Small intestine (tissue), 7 donors: ENCODE results near the gene CCT7. TPM values are rescaled to one million over a fixed set of nuclear protein-coding genes. Genes with fewer than 3 reads are reported as not detected.

Experiments
- DNase-seq, 2 donors: peaks; one replicate each; pipeline versions ENCODE4 v3.0.0 to v3.0.0-alpha.2; 2013
- FAIRE-seq: peaks from 2 replicates; lab custom pipeline; 2012; peaks lifted over from hg19 to GRCh38; lab: Jason Lieb, UNC
- H3K27ac ChIP-seq, 3 donors: one replicate each; pipeline ENCODE4 v1.5.1; 2013; ENCODE audit warnings: low read length in 2 of 3, mild to moderate bottlenecking in 2 of 3, control low read depth in 1 of 3, inconsistent platforms in 1 of 3, low read depth in 1 of 3, moderate library complexity in 1 of 3
- H3K27me3 ChIP-seq, 3 donors: one replicate each; pipeline ENCODE4 v1.6.1; 2013; ENCODE audit warnings: low read length in 3 of 3, inconsistent platforms in 1 of 3; ENCODE audit not compliant: control insufficient read depth in 3 of 3, insufficient read depth in 3 of 3
- H3K36me3 ChIP-seq, 3 donors: one replicate each; pipeline ENCODE4 v1.6.1; 2013; ENCODE audit warnings: low read length in 3 of 3, inconsistent platforms in 1 of 3, low read depth in 1 of 3, mild to moderate bottlenecking in 1 of 3, moderate library complexity in 1 of 3; ENCODE audit not compliant: control insufficient read depth in 3 of 3, insufficient read depth in 2 of 3
- H3K4me1 ChIP-seq, 3 donors: one replicate each; pipeline ENCODE4 v1.6.1; 2013; ENCODE audit warnings: low read length in 2 of 3, inconsistent platforms in 1 of 3, low read depth in 1 of 3, mild to moderate bottlenecking in 1 of 3, moderate library complexity in 1 of 3; ENCODE audit not compliant: control insufficient read depth in 3 of 3, insufficient read depth in 2 of 3
- H3K4me3 ChIP-seq, 3 donors: one replicate each; pipeline ENCODE4 v1.5.1; 2013; ENCODE audit warnings: low read length in 3 of 3, control low read depth in 1 of 3, inconsistent platforms in 1 of 3, low read depth in 1 of 3, mild to moderate bottlenecking in 1 of 3, moderate library complexity in 1 of 3
- H3K9me3 ChIP-seq, 2 donors: one replicate each; pipeline ENCODE4 v1.6.1; 2013; ENCODE audit warnings: low read depth in 1 of 2, low read length in 1 of 2; ENCODE audit not compliant: control insufficient read depth in 2 of 2, insufficient read depth in 1 of 2
- WGBS, 3 donors: extraction: QIAGEN DNeasy Blood & Tissue Kit; methylation state at CpG; one replicate each; pipeline ENCODE4 v1.1.7; 2013; 5-methylcytosine and 5-hydroxymethylcytosine counted together
- polyA plus RNA-seq, 4 donors: library from polyadenylated mRNA; stranded (reverse) in 3 of 4; unstranded in 1 of 4; fragments of 200-250 nt in 3 of 4; fragments of 120-200 nt in 1 of 4; gene quantifications; one replicate each; pipeline versions ENCODE4 v1.2.1 to v1.2.3, GENCODE V29; 2013
- donor health status: healthy with polysubstance abuse.
- donor health status: control.
- donor health status: control.
- donor health status: Bipolar disorder and iron deficiency.
- donor health status: healthy.

Gene CCT7
- polyA plus RNA-seq, 4 donors = 120 to 196 (median 143) TPM

DNA sequence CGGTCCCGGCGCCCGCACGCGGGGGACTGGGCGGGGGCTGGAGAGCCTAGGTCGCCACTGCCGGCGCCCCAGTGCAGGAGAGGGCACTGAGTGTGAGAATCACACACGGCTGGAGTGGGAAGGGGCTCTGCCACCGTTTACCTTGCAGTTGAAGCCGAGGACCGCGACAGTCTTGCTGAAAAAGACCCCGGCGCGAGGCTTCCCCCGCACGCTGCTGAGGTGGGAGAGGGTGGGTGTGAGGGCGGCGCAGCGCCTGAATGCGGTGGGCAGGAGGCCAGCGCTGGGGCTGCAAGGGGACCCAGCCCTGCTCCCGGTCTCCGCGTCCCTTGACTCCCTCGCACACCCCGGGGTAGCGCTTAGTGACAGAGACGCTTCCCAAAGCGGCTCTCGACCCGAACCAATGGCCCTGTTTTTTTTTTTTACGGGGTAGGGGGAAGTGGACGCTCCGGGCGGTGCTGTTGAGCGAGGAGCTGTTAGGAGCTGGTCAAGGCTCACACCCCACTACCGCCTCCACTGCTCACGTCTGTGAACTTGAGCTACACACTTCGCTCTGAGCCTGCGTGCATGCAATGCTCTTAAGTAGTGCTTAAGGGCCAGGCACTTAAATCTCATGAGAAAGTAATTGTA lies 30.9 kb upstream of the CCT7 start:
- Histone ChIP-seq H3K4me1 (peaks cover 0 to 3% (median 2%) of the 10 kb centered on the region in 3 donors), H3K9me3 (no peaks in the 10 kb centered on the region), H3K4me3 (peak overlapping the region in 1 of 3 donors; percentile 5), H3K27me3 (peaks cover 9 to 36% (median 25%) of the 10 kb centered on the region in 3 donors), H3K36me3 (no peaks in the 10 kb centered on the region), H3K27ac (no peak overlapping the region)
- WGBS, 3 donors = 2 to 9% (median 4%) methylated on average over 43 to 44 of the region's 44 CpGs
- DNase-seq (peak in 1 of 2 donors; percentile 39), FAIRE-seq (no peak)

DNA sequence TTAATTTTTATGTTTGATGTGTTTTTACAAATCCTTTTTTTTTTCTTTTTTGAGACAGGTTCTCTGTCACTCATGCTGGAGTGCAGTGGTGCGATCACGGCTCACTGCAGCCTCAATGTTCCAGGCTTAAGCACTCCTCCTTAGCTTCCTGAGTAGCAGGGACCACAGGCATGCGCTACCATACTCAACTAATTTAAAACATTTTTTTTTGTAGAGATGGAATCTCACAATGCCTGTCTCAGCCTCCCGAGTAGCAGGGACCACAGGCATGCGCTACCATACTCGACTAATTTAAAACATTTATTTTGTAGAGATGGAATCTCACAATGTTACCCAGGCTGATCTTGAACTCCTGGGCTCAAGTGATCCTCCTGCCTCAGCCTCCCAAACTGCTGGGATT lies 28.5 kb upstream of the CCT7 start:
- FAIRE-seq (no peak), DNase-seq (no peak)
- H3K27me3 ChIP-seq = peaks cover 9 to 34% (median 25%) of the 10 kb centered on the region in 3 donors
- 85 to 93% (median 92%) methylated on average over 6 of the region's 6 CpGs for WGBS, 3 donors
- H3K9me3 ChIP-seq = no peaks in the 10 kb centered on the region
- H3K36me3 ChIP-seq = no peaks in the 10 kb centered on the region
- no peak overlapping the region for H3K4me3 ChIP-seq
- no peak overlapping the region for H3K27ac ChIP-seq
- peaks cover 0 to 3% (median 2%) of the 10 kb centered on the region in 3 donors for H3K4me1 ChIP-seq

DNA sequence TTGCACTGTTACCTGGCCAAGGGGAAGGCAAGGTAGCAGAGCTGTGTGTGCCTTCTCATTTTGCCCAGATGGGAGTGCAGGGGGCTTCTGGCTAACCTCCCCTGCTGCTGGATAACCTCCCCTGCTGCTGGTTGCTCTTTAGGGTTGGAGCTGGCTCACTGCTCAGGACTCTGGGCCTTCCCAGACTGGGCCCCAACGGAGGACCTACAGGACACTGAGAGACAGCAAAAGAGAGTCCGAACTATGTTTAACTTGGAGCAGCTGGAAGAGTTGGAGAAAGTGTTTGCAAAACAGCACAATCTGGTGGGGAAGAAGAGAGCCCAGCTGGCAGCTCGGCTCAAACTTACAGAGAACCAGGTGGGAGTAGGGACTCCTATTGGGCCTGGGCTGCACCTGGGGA lies 25.9 kb upstream of the CCT7 start:
- Histone ChIP-seq H3K27me3 (peaks cover 0 to 19% (median 14%) of the 10 kb centered on the region in 3 donors), H3K9me3 (no peaks in the 10 kb centered on the region), H3K4me3 (no peak overlapping the region), H3K27ac (no peak overlapping the region), H3K4me1 (peaks cover 0 to 4% (median 0%) of the 10 kb centered on the region in 3 donors), H3K36me3 (no peaks in the 10 kb centered on the region)
- WGBS, 3 donors = 70 to 87% (median 84%) methylated on average over 3 of the region's 3 CpGs
- DNase-seq (no peak), FAIRE-seq (no peak)

DNA sequence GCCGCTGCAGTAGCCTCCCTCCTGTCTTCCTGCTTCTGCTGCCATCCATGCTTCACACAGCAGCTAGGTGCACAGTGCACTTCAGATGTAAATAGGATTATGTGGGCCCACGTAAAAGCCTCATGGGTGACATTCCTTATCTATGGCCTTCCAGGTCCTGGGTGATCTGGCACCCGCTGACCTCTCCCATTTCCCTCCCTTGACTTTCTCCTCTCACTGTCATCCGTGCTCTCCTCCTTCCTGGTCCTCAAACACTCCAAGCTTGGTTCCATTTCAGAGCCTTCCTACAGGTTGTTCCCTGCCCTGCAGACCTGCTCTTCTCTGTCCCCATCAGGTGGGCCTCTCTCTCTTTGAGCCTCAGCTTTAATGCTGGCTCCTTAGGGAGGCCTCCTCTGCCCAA lies 24.1 kb upstream of the CCT7 start:
- peaks cover 0 to 7% (median 4%) of the 10 kb centered on the region in 3 donors for H3K27me3 ChIP-seq
- H3K36me3 ChIP-seq = no peaks in the 10 kb centered on the region
- FAIRE-seq = no peak
- H3K9me3 ChIP-seq = no peaks in the 10 kb centered on the region
- WGBS, 3 donors = 75 to 78% (median 78%) methylated on average over 4 of the region's 4 CpGs
- peaks cover 0 to 5% (median 0%) of the 10 kb centered on the region in 3 donors for H3K4me1 ChIP-seq
- H3K4me3 ChIP-seq = no peak overlapping the region
- no peak for DNase-seq
- no peak overlapping the region for H3K27ac ChIP-seq

DNA sequence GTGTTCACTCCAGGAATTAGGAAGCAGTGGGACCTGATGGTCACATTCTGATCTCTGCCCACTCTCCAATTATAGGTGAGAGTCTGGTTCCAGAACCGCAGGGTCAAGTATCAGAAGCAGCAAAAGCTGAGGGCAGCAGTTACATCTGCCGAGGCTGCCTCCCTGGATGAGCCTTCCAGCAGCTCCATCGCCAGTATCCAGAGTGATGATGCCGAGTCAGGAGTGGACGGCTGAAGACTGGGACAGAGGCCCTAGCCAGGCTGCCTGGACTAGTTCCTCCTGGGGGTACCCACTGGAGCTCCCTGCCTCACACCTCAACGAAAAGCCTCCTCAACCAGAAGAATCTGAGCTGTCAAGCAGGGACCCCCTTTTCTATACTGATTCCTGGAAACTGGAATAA lies 23.4 kb upstream of the CCT7 start:
- H3K27ac ChIP-seq = no peak overlapping the region
- no peak overlapping the region for H3K4me3 ChIP-seq
- DNase-seq (no peak), FAIRE-seq (no peak)
- 85 to 89% (median 88%) methylated on average over 6 of the region's 6 CpGs for WGBS, 3 donors
- peaks cover 0 to 9% (median 3%) of the 10 kb centered on the region in 3 donors for H3K4me1 ChIP-seq
- no peaks in the 10 kb centered on the region for H3K36me3 ChIP-seq
- peaks cover 0 to 4% (median 2%) of the 10 kb centered on the region in 3 donors for H3K27me3 ChIP-seq
- no peaks in the 10 kb centered on the region for H3K9me3 ChIP-seq

DNA sequence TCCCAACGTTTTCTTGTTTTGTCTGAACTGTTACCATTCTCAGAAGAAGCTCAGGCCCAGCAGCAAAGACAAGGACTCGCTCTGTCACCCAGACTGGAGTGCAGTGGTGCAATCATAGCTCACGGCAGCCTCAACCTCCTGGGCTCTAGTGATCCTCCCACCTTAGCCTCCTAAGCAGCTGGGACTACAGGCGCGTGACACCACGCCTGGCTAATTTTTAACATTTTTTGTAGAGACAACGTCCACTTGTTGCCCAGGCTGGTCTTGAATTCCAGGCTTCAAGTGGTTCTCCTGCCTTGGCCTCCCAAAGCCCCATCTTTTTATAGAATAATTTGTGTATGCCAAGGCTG lies 22.0 kb upstream of the CCT7 start:
- Histone ChIP-seq H3K9me3 (no peaks in the 10 kb centered on the region), H3K4me1 (peaks cover 0 to 9% (median 3%) of the 10 kb centered on the region in 3 donors), H3K27ac (no peak overlapping the region), H3K36me3 (no peaks in the 10 kb centered on the region), H3K4me3 (no peak overlapping the region), H3K27me3 (peaks cover 0 to 2% (median 0%) of the 10 kb centered on the region in 3 donors)
- no peak for FAIRE-seq
- 70 to 75% (median 72%) methylated on average over 7 of the region's 7 CpGs for WGBS, 3 donors
- no peak for DNase-seq

DNA sequence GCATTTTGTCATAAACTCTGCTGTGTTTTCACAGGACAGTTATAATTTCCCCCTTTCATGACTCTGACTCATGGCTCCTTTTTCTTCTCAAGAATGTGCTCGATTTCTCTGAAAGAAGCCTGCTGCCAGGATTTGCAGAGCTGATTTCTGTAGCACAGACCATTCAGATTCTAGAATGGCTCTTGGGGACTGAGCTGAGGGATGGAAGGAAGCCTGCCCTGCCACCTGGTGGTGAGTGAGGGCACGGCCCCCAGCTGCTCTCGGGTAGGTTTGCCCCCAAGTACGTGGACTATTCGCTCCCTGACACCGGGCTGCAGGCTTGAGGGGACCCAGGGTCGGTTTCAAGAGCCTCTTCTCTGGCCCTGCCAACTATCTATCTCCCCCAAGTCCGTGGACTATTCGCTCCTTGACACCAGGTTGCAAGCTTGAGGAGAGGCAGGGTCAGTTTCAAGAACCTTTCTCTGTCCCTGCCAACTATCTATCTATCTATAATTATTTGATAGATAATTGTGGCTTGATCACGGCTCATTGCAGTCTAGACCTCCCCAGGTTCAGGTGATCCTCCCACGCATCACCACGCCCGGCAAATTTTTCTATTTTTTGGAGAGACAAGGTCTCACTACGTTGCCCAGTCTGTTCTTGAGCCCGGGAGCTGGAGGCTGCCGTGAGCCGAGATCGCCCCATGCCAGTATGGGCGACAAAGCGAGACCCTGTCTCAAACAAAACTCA lies 21.5 kb upstream of the CCT7 start:
- Histone ChIP-seq H3K27me3 (no peaks in the 10 kb centered on the region), H3K27ac (no peak overlapping the region), H3K4me1 (peaks cover 0 to 9% (median 3%) of the 10 kb centered on the region in 3 donors), H3K36me3 (no peaks in the 10 kb centered on the region), H3K9me3 (no peaks in the 10 kb centered on the region), H3K4me3 (no peak overlapping the region)
- FAIRE-seq (no peak), DNase-seq (peak; percentile 65 to 83)
- WGBS, 3 donors = 44 to 52% (median 50%) methylated on average over 20 of the region's 20 CpGs

DNA sequence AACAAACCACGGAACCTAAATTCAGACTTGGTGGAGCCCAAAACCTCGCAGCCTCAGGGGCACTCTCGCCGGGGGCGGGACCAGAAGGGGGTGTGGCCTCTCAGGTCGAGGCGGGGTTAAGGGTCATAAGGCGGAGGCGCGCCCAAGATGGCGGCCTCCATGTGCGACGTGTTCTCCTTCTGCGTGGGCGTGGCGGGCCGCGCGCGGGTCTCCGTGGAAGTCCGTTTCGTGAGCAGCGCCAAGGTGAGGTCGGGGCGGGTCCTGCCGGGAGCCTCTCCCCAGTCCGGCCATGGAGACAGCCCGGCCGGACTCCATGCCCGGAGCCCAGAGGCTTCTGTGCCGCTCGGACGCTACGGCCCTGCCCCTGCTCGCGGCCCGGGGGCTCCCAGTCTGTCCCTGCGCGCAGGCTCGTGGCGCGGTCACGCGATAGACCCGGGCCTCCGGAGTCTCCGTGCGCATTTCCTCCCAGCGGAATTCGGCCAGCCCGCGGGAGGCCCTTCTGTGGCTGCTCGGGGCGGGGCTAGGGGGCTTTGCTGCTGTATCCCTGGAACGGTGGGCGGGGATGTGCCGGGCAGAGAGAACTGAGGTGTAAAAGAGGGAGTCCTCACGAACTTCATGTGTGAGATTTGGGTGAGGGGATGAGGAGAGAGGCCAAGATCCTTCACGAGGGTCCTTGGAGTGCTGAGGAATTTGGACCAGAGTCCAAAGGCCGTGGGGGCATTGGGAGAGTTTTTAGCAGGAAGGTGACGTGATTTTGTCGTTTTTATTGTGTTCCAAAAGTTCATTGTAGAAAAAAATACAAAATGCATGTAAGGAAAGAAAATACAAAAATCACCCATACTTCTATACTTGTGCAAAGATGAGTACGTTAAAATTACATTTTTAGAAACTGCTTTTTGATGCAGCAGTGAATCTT lies 19.7 kb upstream of the CCT7 start, which contains the start of gene SMYD5:
TSS of gene SMYD5 (plus strand) at position 126 of the 916 bp plus-strand sequence. CDS start at position 148, 22 bp downstream.
- H3K36me3 ChIP-seq = peaks cover 0 to 12% (median 0%) of the 10 kb centered on the region in 3 donors
- WGBS, 3 donors = 0 to 1% (median 0%) methylated on average over 47 to 64 of the region's 64 CpGs
- no peak for FAIRE-seq
- no peaks in the 10 kb centered on the region for H3K9me3 ChIP-seq
- no peaks in the 10 kb centered on the region for H3K27me3 ChIP-seq
- peak; percentile 77 to 88 for DNase-seq
- H3K4me3 ChIP-seq = peak within 1 kb of the TSS; percentile 76 to 79 (median 79)
- H3K4me1 ChIP-seq = peaks cover 0 to 9% (median 3%) of the 10 kb centered on the region in 3 donors
- peak within 1 kb of the TSS in 2 of 3 donors; percentile 24 to 78 for H3K27ac ChIP-seq
